ENCODE measurements around the gene AGAP3.

The AGAP3 gene

GRCh38 chr7:151059367-151060112, 26.7 kb upstream of the AGAP3 start, which contains the start of gene SLC4A2:
Gene SLC4A2, plus strand, starts transcription at chr7:151059589. Its CDS starts 2,399 bp downstream, at chr7:151061988.
- Histone ChIP-seq H3K4me3 (ENCODE audit: low read length) (peak within 1 kb of the TSS; percentile 86), H3K9ac (ENCODE audit: low read depth, low read length) (peak within 1 kb of the TSS; percentile 57), H3K36me3 (ENCODE audit: insufficient read depth, low read length) (peaks cover 3% of the 10 kb centered on the region), H3K27ac (ENCODE audit: low read depth, low read length) (peak within 1 kb of the TSS; percentile 85), H3K9me3 (ENCODE audit: insufficient read depth, low read depth, low read length) (no peaks in the 10 kb centered on the region), H3K4me1 (ENCODE audit: insufficient read depth, low read length) (peaks cover 35% of the 10 kb centered on the region), H3K27me3 (ENCODE audit: insufficient read depth, low read length) (peaks cover 32% of the 10 kb centered on the region)
- under 1% methylated on average over 75 of the region's 75 CpGs for WGBS

GRCh38 chr7:151060113-151060415, 26.2 kb upstream of the AGAP3 start:
- H3K9me3 ChIP-seq (ENCODE audit: insufficient read depth, low read depth, low read length) = no peaks in the 10 kb centered on the region

DNA sequence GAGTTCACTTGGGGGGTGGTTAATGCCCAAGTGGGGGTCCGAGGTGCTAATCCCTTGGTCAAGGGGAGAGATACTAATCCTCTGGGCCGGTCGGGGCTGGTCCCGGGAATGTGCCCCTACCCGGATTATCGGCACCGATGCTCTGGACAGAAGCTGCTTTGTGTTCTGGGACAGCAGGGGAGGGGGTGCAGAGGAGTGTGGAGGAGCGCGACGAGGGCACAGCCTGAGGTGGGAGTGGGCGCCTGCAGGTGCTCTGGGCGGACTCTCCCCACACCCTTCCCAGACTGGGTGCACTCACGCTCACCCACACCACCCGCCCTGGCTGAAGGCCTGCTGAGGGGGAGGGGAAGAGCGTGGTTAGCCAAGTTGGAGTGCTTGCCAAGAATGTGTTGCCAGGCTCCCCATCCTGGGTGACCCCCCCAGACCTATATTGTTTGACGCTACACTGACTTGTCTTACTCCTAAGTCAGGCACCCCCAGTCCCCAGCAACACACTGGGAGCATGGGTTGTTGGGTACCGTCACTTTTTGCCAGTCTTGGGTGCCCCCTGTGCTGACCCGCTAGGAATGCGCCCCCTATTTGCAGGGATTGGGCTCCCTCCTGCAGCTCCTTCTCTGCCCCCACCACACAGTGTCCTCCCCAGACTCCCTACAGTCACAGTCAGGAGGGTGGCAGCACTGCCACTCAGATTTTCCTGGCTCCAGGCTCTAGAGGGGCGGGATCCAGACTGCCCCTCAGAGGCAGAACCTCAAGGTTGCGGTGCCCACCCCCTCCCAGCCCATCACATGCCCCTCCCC, 25.7 kb upstream of the AGAP3 start:
- H3K27ac ChIP-seq (ENCODE audit: low read depth, low read length) = no peak overlapping the region
- H3K9ac ChIP-seq (ENCODE audit: low read depth, low read length) = peak overlapping the region; percentile 51
- H3K4me1 ChIP-seq (ENCODE audit: insufficient read depth, low read length) = peaks cover 35% of the 10 kb centered on the region
- H3K27me3 ChIP-seq (ENCODE audit: insufficient read depth, low read length) = peaks cover 31% of the 10 kb centered on the region
- H3K36me3 ChIP-seq (ENCODE audit: insufficient read depth, low read length) = peaks cover 13% of the 10 kb centered on the region
- peak overlapping the region; percentile 86 for H3K4me3 ChIP-seq (ENCODE audit: low read length)
- no peaks in the 10 kb centered on the region for H3K9me3 ChIP-seq (ENCODE audit: insufficient read depth, low read depth, low read length)
- WGBS = 8% methylated on average over 16 of the region's 21 CpGs

More at GRCh38 chr7:151060113-151060415, 26.2 kb upstream of the AGAP3 start:
- peak overlapping the region; percentile 86 for H3K4me3 ChIP-seq (ENCODE audit: low read length)
- peaks cover 8% of the 10 kb centered on the region for H3K36me3 ChIP-seq (ENCODE audit: insufficient read depth, low read length)
- no peak overlapping the region for H3K27ac ChIP-seq (ENCODE audit: low read depth, low read length)
- H3K9ac ChIP-seq (ENCODE audit: low read depth, low read length) = peak overlapping the region; percentile 51
- peaks cover 35% of the 10 kb centered on the region for H3K4me1 ChIP-seq (ENCODE audit: insufficient read depth, low read length)
- peaks cover 32% of the 10 kb centered on the region for H3K27me3 ChIP-seq (ENCODE audit: insufficient read depth, low read length)
- WGBS = 1% methylated on average over 16 of the region's 17 CpGs

GRCh38 chr7:151061213-151062110, 24.8 kb upstream of the AGAP3 start:
- Histone ChIP-seq H3K9me3 (ENCODE audit: insufficient read depth, low read depth, low read length) (no peaks in the 10 kb centered on the region), H3K4me1 (ENCODE audit: insufficient read depth, low read length) (peaks cover 32% of the 10 kb centered on the region), H3K27me3 (ENCODE audit: insufficient read depth, low read length) (peaks cover 23% of the 10 kb centered on the region), H3K27ac (ENCODE audit: low read depth, low read length) (no peak overlapping the region; the same call in 1 of the 2 replicates), H3K36me3 (ENCODE audit: insufficient read depth, low read length) (peaks cover 20% of the 10 kb centered on the region), H3K9ac (ENCODE audit: low read depth, low read length) (peak overlapping the region; percentile 2; the same call in 1 of the 2 replicates), H3K4me3 (ENCODE audit: low read length) (peak overlapping the region; percentile 39)
- 16% methylated on average over 33 of the region's 33 CpGs for WGBS

GRCh38 chr7:151062111-151062398, 24.2 kb upstream of the AGAP3 start:
- Histone ChIP-seq H3K4me1 (ENCODE audit: insufficient read depth, low read length) (peaks cover 30% of the 10 kb centered on the region), H3K36me3 (ENCODE audit: insufficient read depth, low read length) (peaks cover 26% of the 10 kb centered on the region), H3K4me3 (ENCODE audit: low read length) (peak overlapping the region; percentile 39), H3K9me3 (ENCODE audit: insufficient read depth, low read depth, low read length) (no peaks in the 10 kb centered on the region), H3K9ac (ENCODE audit: low read depth, low read length) (peak overlapping the region; percentile 2; the same call in 1 of the 2 replicates), H3K27me3 (ENCODE audit: insufficient read depth, low read length) (peaks cover 17% of the 10 kb centered on the region; the same call in 1 of the 2 replicates), H3K27ac (ENCODE audit: low read depth, low read length) (no peak overlapping the region; the same call in 1 of the 2 replicates)
- WGBS = 10% methylated on average over 11 of the region's 11 CpGs

GRCh38 chr7:151062399-151063211, 23.7 kb upstream of the AGAP3 start:
- Histone ChIP-seq H3K9me3 (ENCODE audit: insufficient read depth, low read depth, low read length) (no peaks in the 10 kb centered on the region), H3K4me1 (ENCODE audit: insufficient read depth, low read length) (peaks cover 30% of the 10 kb centered on the region), H3K27me3 (ENCODE audit: insufficient read depth, low read length) (peaks cover 13% of the 10 kb centered on the region; the same call in 1 of the 2 replicates), H3K36me3 (ENCODE audit: insufficient read depth, low read length) (peaks cover 32% of the 10 kb centered on the region), H3K27ac (ENCODE audit: low read depth, low read length) (peak overlapping the region; percentile 91), H3K4me3 (ENCODE audit: low read length) (peak overlapping the region; percentile 63), H3K9ac (ENCODE audit: low read depth, low read length) (peak overlapping the region; percentile 71)
- 1% methylated on average over 36 of the region's 43 CpGs for WGBS

GRCh38 chr7:151063212-151063561, 23.1 kb upstream of the AGAP3 start:
- WGBS = 7% methylated on average over 11 of the region's 11 CpGs

DNA sequence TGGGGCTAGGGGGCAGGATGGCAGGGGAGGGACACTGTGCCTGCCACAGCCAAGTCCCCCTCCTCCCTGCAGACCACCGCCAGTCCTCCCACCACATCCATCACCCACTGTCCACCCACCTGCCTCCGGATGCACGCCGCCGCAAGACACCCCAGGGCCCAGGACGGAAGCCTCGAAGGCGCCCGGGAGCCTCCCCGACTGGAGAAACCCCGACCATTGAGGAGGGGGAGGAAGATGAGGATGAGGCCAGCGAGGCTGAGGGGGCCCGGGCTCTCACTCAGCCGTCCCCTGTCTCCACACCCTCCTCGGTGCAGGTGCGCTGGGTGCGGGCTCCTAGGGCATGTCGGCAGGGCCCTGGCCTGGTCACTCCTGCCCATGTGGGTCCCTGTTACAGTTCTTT, 21.8 kb upstream of the AGAP3 start:
- no peak overlapping the region for H3K27ac ChIP-seq (ENCODE audit: low read depth, low read length)

More at GRCh38 chr7:151063212-151063561, 23.1 kb upstream of the AGAP3 start:
- Histone ChIP-seq H3K4me1 (ENCODE audit: insufficient read depth, low read length) (peaks cover 30% of the 10 kb centered on the region), H3K27ac (ENCODE audit: low read depth, low read length) (no peak overlapping the region), H3K9me3 (ENCODE audit: insufficient read depth, low read depth, low read length) (no peaks in the 10 kb centered on the region), H3K9ac (ENCODE audit: low read depth, low read length) (0 out of 2 replicates have a peak overlapping the region, but pooled peaks have one; percentile 8), H3K36me3 (ENCODE audit: insufficient read depth, low read length) (peaks cover 38% of the 10 kb centered on the region), H3K27me3 (ENCODE audit: insufficient read depth, low read length) (peaks cover 13% of the 10 kb centered on the region; the same call in 1 of the 2 replicates), H3K4me3 (ENCODE audit: low read length) (peak overlapping the region; percentile 63)

GRCh38 chr7:151064993-151065392, 21.3 kb upstream of the AGAP3 start:
- 94% methylated on average over 6 of the region's 6 CpGs for WGBS
- Histone ChIP-seq H3K4me3 (ENCODE audit: low read length) (no peak overlapping the region), H3K9me3 (ENCODE audit: insufficient read depth, low read depth, low read length) (no peaks in the 10 kb centered on the region), H3K27me3 (ENCODE audit: insufficient read depth, low read length) (peaks cover 7% of the 10 kb centered on the region; the same call in 1 of the 2 replicates), H3K4me1 (ENCODE audit: insufficient read depth, low read length) (peaks cover 20% of the 10 kb centered on the region), H3K36me3 (ENCODE audit: insufficient read depth, low read length) (peaks cover 54% of the 10 kb centered on the region), H3K9ac (ENCODE audit: low read depth, low read length) (no peak overlapping the region), H3K27ac (ENCODE audit: low read depth, low read length) (no peak overlapping the region)

More for the DNA sequence above, 21.8 kb upstream of the AGAP3 start:
- no peak overlapping the region for H3K9ac ChIP-seq (ENCODE audit: low read depth, low read length)
- H3K4me3 ChIP-seq (ENCODE audit: low read length) = no peak overlapping the region
- H3K9me3 ChIP-seq (ENCODE audit: insufficient read depth, low read depth, low read length) = no peaks in the 10 kb centered on the region
- H3K36me3 ChIP-seq (ENCODE audit: insufficient read depth, low read length) = peaks cover 48% of the 10 kb centered on the region
- WGBS = 95% methylated on average over 18 of the region's 18 CpGs
- peaks cover 7% of the 10 kb centered on the region; the same call in 1 of the 2 replicates for H3K27me3 ChIP-seq (ENCODE audit: insufficient read depth, low read length)
- H3K4me1 ChIP-seq (ENCODE audit: insufficient read depth, low read length) = peaks cover 20% of the 10 kb centered on the region

DNA sequence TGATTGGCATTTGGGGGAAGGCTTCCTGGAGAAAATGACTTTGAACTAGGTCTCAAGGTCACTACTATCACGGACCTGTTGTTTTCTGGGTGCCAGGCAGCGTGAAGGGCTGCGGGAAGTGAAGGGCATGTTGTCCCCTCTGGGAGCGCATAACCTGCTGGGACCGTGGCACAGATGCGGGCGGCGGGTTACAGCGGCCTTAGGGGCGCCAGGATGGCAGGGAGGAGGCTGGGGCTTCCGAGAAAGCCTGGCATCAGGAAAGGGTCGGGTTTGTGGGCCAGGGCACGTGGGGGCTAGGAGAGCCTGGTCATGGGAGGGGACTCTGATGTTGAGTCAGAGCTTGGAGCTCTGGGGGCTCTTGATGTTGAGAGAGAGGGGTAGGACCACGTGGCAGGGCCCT, 20.8 kb upstream of the AGAP3 start:
- Histone ChIP-seq H3K4me1 (ENCODE audit: insufficient read depth, low read length) (peaks cover 17% of the 10 kb centered on the region), H3K27me3 (ENCODE audit: insufficient read depth, low read length) (peaks cover 4% of the 10 kb centered on the region; the same call in 1 of the 2 replicates), H3K27ac (ENCODE audit: low read depth, low read length) (no peak overlapping the region), H3K4me3 (ENCODE audit: low read length) (no peak overlapping the region), H3K9me3 (ENCODE audit: insufficient read depth, low read depth, low read length) (no peaks in the 10 kb centered on the region), H3K36me3 (ENCODE audit: insufficient read depth, low read length) (peaks cover 59% of the 10 kb centered on the region), H3K9ac (ENCODE audit: low read depth, low read length) (no peak overlapping the region)
- WGBS = 95% methylated on average over 14 of the region's 14 CpGs

Measured in HUES64 (cell line).